ENCODE results near the gene GPX4. TPM values are rescaled to one million over a fixed set of nuclear protein-coding genes. Genes with fewer than 3 reads are reported as not detected.

The GPX4 gene
- total RNA-seq: 115 TPM in 2 replicates

GRCh38 chr19:1103708-1104310, at the start of gene GPX4:
Gene GPX4, plus strand, starts transcription at chr19:1103994. Its CDS starts 50 bp downstream, at chr19:1104044.
- intact Hi-C loops (cut with micrococcal nuclease): loop anchor here (1.0 to 5.0 kb wide), 2 partner anchors 9 to 307 kb away; partner anchors contain the start of genes POLR2E and PTBP1

- intact Hi-C loops (cut with micrococcal nuclease): no loop called here
These were observed 49.4 kb upstream of the GPX4 start for GRCh38 chr19:1054102-1055027.

GRCh38 chr19:1055028-1055425, 48.8 kb upstream of the GPX4 start:
- intact Hi-C loops (cut with micrococcal nuclease): no loop called here

GRCh38 chr19:1055886-1056620, 47.7 kb upstream of the GPX4 start:
- intact Hi-C loops (cut with micrococcal nuclease): no loop called here

GRCh38 chr19:1057176-1057855, 46.5 kb upstream of the GPX4 start:
- intact Hi-C loops (cut with micrococcal nuclease): no loop called here

- intact Hi-C loops (cut with micrococcal nuclease): no loop called here
These were observed 45.7 kb upstream of the GPX4 start for GRCh38 chr19:1058112-1058511.

- intact Hi-C loops (cut with micrococcal nuclease): no loop called here
These were observed 43.1 kb upstream of the GPX4 start for GRCh38 chr19:1060689-1061088.

GRCh38 chr19:1061987-1062386, 41.8 kb upstream of the GPX4 start:
- intact Hi-C loops (cut with micrococcal nuclease): no loop called here

- intact Hi-C loops (cut with micrococcal nuclease): no loop called here
These were observed 41.3 kb upstream of the GPX4 start for GRCh38 chr19:1062387-1063029.

GRCh38 chr19:1063030-1063908, 40.5 kb upstream of the GPX4 start:
- intact Hi-C loops (cut with micrococcal nuclease): no loop called here

GRCh38 chr19:1063909-1064660, 39.7 kb upstream of the GPX4 start:
- intact Hi-C loops (cut with micrococcal nuclease): no loop called here

- intact Hi-C loops (cut with micrococcal nuclease): no loop called here
These were observed 38.9 kb upstream of the GPX4 start for GRCh38 chr19:1064661-1065605.

GRCh38 chr19:1065606-1066109, 38.1 kb upstream of the GPX4 start:
- intact Hi-C loops (cut with micrococcal nuclease): no loop called here

- intact Hi-C loops (cut with micrococcal nuclease): no loop called here
These were observed 37.5 kb upstream of the GPX4 start for GRCh38 chr19:1066251-1066747.

- intact Hi-C loops (cut with micrococcal nuclease): no loop called here
These were observed 37.0 kb upstream of the GPX4 start, which contains the start of gene ARHGAP45 for GRCh38 chr19:1066748-1067340. Gene ARHGAP45, plus strand, starts transcription at chr19:1067167. Its CDS starts 239 bp downstream, at chr19:1067406.

GRCh38 chr19:1067341-1067957, 36.3 kb upstream of the GPX4 start:
- intact Hi-C loops (cut with micrococcal nuclease): no loop called here

Measured in T-helper 2 cell treated with Interferon-gamma antibody and Interleukin-4, amounts not matched to agents 100 ng/mL and 5 ng/mL, for 36 hours (primary cell).